ENCODE measurements around the gene KRT33B. TPM values are rescaled to one million over a fixed set of nuclear protein-coding genes. Genes with fewer than 3 reads are reported as not detected.

Gene KRT33B
- total and polyA plus RNA-seq, 2 of the 8 experiments (the other 6 are each of a cell fraction or from before 2014, with no cell fraction given) = not detected

DNA sequence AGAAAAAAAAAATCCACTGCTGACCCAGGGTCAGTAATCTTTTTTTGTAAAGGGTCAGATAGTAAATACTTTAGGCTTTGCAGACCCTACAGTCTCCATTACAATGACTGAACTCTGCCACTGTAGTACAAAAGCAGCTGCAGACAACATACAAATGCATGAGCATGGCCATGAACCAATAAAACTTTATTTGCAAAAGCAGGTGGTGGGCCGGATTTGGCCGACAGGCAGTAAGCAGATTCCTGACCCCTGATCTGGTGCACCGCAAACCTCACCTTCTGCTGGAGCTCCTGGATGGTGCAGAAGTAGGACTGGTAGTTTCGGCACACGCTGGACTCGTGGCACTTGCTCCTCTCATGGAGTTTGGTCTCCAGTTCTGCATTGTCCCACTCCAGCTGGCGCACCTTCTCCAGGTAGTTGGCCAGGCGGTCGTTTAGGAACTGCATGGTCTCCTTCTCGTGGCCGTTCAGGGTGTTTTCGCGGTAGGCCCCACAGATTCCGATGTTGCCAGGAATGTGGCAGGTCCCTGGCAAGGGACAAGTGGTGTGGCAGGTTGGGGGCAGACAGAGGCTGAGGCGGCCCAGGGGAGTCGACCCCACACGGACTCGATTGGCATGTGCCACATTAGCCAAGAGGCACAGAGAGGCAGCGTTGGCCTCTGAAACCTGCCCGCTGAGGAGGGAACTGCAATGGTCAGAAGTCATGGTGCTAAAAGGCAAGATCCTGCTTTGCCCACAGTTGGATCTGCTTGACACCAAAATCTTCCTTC lies 41.6 kb upstream of the KRT33B start (continued):
- TF ChIP-seq, protein P1, sequence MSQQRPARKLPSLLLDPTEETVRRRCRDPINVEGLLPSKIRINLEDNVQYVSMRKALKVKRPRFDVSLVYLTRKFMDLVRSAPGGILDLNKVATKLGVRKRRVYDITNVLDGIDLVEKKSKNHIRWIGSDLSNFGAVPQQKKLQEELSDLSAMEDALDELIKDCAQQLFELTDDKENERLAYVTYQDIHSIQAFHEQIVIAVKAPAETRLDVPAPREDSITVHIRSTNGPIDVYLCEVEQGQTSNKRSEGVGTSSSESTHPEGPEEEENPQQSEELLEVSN (IDR thresholded peaks at IDR 0.05) = no peak
- TF ChIP-seq CHD1 (IDR thresholded peaks at IDR 0.05; ENCODE audit: low read depth, low read length) = no peak
- no peak for TF ChIP-seq KDM1A (IDR thresholded peaks at IDR 0.05; ENCODE audit: borderline replicate concordance, low read length)
- no peak for TF ChIP-seq SIRT6 (IDR thresholded peaks at IDR 0.05; ENCODE audit: low read length)
